Endothelial cell of umbilical vein (primary cell): ENCODE results near the gene STOX1.

Experiments
- EZH2 ChIP-seq: IDR thresholded peaks from 2 replicates; pipeline ENCODE4 v1.6.1; 2012; ENCODE audit warnings: borderline replicate concordance, low read depth, mild to moderate bottlenecking, moderate library complexity, low read length, inconsistent platforms; ENCODE audit not compliant: severe bottlenecking
- FOS ChIP-seq: IDR thresholded peaks from 2 replicates; pipeline ENCODE4 v1.6.1; 2011; ENCODE audit warnings: mild to moderate bottlenecking, low read length, moderate library complexity, borderline replicate concordance; ENCODE audit not compliant: insufficient read depth
- GATA2 ChIP-seq: IDR thresholded peaks from 2 replicates; pipeline ENCODE4 v1.7.0; 2011; ENCODE audit warnings: low read depth, mild to moderate bottlenecking, moderate library complexity, mixed read lengths, low read length; ENCODE audit not compliant: insufficient read length, insufficient read depth
- JUN ChIP-seq: IDR thresholded peaks from 2 replicates; pipeline ENCODE4 v1.6.1; 2011; ENCODE audit warnings: borderline replicate concordance, low read depth; ENCODE audit not compliant: insufficient read length, insufficient read depth
- MAX ChIP-seq: IDR thresholded peaks from 2 replicates; pipeline ENCODE4 v1.6.1; 2011; ENCODE audit not compliant: insufficient read depth, insufficient read length
- MYC ChIP-seq: IDR thresholded peaks from one replicate; pipeline ENCODE4 v1.6.1; 2011; ENCODE audit warnings: mild to moderate bottlenecking, low read depth, low read length
- POLR2A ChIP-seq: IDR thresholded peaks from 2 replicates; pipeline ENCODE4 v1.6.1; 2012; ENCODE audit warnings: low read depth, mild to moderate bottlenecking, control low read depth, low read length
- POLR2AphosphoS5 ChIP-seq: IDR thresholded peaks from 2 replicates; pipeline ENCODE4 v1.6.1; 2012; ENCODE audit warnings: low read depth, mild to moderate bottlenecking, control low read depth, low read length, moderate library complexity; ENCODE audit not compliant: insufficient read depth
- TF ChIP-seq, protein P1 (sequence below), 2 donors: IDR thresholded peaks; 1 replicate in 1 of 2; 2 replicates in 1 of 2; pipeline ENCODE4 v1.5.1; 2011; ENCODE audit warnings: low read length in 2 of 2, mild to moderate bottlenecking in 2 of 2, moderate library complexity in 2 of 2, control low read depth in 1 of 2, inconsistent platforms in 1 of 2, low read depth in 1 of 2; ENCODE audit not compliant: insufficient read depth in 1 of 2; ENCODE audit errors: extremely low read depth in 1 of 2

- TF ChIP-seq, protein P1, sequence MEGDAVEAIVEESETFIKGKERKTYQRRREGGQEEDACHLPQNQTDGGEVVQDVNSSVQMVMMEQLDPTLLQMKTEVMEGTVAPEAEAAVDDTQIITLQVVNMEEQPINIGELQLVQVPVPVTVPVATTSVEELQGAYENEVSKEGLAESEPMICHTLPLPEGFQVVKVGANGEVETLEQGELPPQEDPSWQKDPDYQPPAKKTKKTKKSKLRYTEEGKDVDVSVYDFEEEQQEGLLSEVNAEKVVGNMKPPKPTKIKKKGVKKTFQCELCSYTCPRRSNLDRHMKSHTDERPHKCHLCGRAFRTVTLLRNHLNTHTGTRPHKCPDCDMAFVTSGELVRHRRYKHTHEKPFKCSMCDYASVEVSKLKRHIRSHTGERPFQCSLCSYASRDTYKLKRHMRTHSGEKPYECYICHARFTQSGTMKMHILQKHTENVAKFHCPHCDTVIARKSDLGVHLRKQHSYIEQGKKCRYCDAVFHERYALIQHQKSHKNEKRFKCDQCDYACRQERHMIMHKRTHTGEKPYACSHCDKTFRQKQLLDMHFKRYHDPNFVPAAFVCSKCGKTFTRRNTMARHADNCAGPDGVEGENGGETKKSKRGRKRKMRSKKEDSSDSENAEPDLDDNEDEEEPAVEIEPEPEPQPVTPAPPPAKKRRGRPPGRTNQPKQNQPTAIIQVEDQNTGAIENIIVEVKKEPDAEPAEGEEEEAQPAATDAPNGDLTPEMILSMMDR (IDR thresholded peaks at IDR 0.05; ENCODE audit: extremely low read depth in 1 of 2, insufficient read depth in 1 of 2, low read depth in 1 of 2, low read length in 2 of 2) = no peak
- no peak for TF ChIP-seq POLR2A
- no peak for TF ChIP-seq MAX
- TF ChIP-seq POLR2AphosphoS5 = no peak
- no peak for TF ChIP-seq EZH2
- TF ChIP-seq FOS = no peak
- no peak for TF ChIP-seq MYC
- TF ChIP-seq GATA2 = no peak
- no peak for TF ChIP-seq JUN
Observed at GRCh38 chr10:68784476-68784875, 42.9 kb upstream of the STOX1 start.
